ENCODE data around the gene PLPP1.

The PLPP1 gene

GRCh38 chr5:55534436-55535198 is at the start of gene PLPP1:
Gene PLPP1, minus strand, starts transcription at chr5:55534964. Its CDS starts 335 bp downstream, at chr5:55534629.
- DNase-seq (ENCODE audit: low read depth), result peak; percentile 76

- DNase-seq (ENCODE audit: low read depth), result no peak
Measured at GRCh38 chr5:55583578-55583977, 48.8 kb upstream of the PLPP1 start.

- no peak for DNase-seq (ENCODE audit: low read depth)
Measured at GRCh38 chr5:55582256-55582655, 47.5 kb upstream of the PLPP1 start.

GRCh38 chr5:55580042-55580441 is 45.3 kb upstream of the PLPP1 start:
- DNase-seq (ENCODE audit: low read depth), result no peak

- DNase-seq (ENCODE audit: low read depth), result no peak
Measured at GRCh38 chr5:55578771-55579170, 44.0 kb upstream of the PLPP1 start.

- DNase-seq (ENCODE audit: low read depth), result no peak
Measured at GRCh38 chr5:55577353-55578060, 42.7 kb upstream of the PLPP1 start.

GRCh38 chr5:55576661-55577060 is 41.9 kb upstream of the PLPP1 start:
- no peak for DNase-seq (ENCODE audit: low read depth)

- DNase-seq (ENCODE audit: low read depth), result no peak
Measured at GRCh38 chr5:55575815-55576583, 41.2 kb upstream of the PLPP1 start.

GRCh38 chr5:55572600-55572999 is 37.8 kb upstream of the PLPP1 start:
- DNase-seq (ENCODE audit: low read depth), result no peak

- DNase-seq (ENCODE audit: low read depth), result no peak
Measured at GRCh38 chr5:55572020-55572419, 37.3 kb upstream of the PLPP1 start.

GRCh38 chr5:55570570-55570969 is 35.8 kb upstream of the PLPP1 start:
- DNase-seq (ENCODE audit: low read depth), result no peak

GRCh38 chr5:55570026-55570425 is 35.3 kb upstream of the PLPP1 start:
- DNase-seq (ENCODE audit: low read depth), result no peak

- no peak for DNase-seq (ENCODE audit: low read depth)
Measured at GRCh38 chr5:55569513-55569865, 34.7 kb upstream of the PLPP1 start.

GRCh38 chr5:55568654-55569512 is 34.1 kb upstream of the PLPP1 start:
- DNase-seq (ENCODE audit: low read depth), result no peak

- DNase-seq (ENCODE audit: low read depth), result no peak
Measured at GRCh38 chr5:55564721-55565120, 30.0 kb upstream of the PLPP1 start.

GRCh38 chr5:55558484-55558883 is 23.7 kb upstream of the PLPP1 start:
- DNase-seq (ENCODE audit: low read depth), result no peak

- DNase-seq (ENCODE audit: low read depth), result no peak
Measured at GRCh38 chr5:55557123-55557522, 22.4 kb upstream of the PLPP1 start.

- DNase-seq (ENCODE audit: low read depth), result no peak
Measured at GRCh38 chr5:55554585-55555202, 19.9 kb upstream of the PLPP1 start.

GRCh38 chr5:55551904-55552303 is 17.1 kb upstream of the PLPP1 start:
- DNase-seq (ENCODE audit: low read depth), result no peak

- DNase-seq (ENCODE audit: low read depth), result no peak
Measured at GRCh38 chr5:55551358-55551757, 16.6 kb upstream of the PLPP1 start.

- DNase-seq (ENCODE audit: low read depth), result no peak
Measured at GRCh38 chr5:55547781-55548180, 13.0 kb upstream of the PLPP1 start.

GRCh38 chr5:55546947-55547346 is 12.2 kb upstream of the PLPP1 start:
- DNase-seq (ENCODE audit: low read depth), result no peak
